K562 (cell line): ENCODE measurements around the gene OXNAD1. TPM values are rescaled to one million over a fixed set of nuclear protein-coding genes. Genes with fewer than 3 reads are reported as not detected.
A peak's percentile ranks its signal among the peaks of the same experiment; 100 is the strongest.

Source experiments
- ATAC-seq: fragments of 200-7000 bp; cut with Tn5 transposase; 3 replicates; pipeline ENCODE4 v1.9.1; 2020; ENCODE audit warnings: moderate library complexity
- BruUV-seq: library from RNA; stranded (reverse); fragments of 400-500 nt; replicated peaks from 2 replicates; lab custom pipeline; 2021; lab: Mats Ljungman, UMichigan
- CTCF ChIA-PET: fragments of 300-600 bp; formaldehyde crosslinking; extraction: SDS; loops from one replicate; lab custom pipeline; 2021; ENCODE audit warnings: low intra/inter-chr PET ratio; lab: Yijun Ruan, JAX
- POLR2A ChIA-PET: fragments of 300-600, 350-650 bp; sonication (Branson Sonifier 250); formaldehyde crosslinking; extraction: SDS; loops from one replicate; lab custom pipeline; 2021; ENCODE audit warnings: antibody characterized with exemption, inconsistent platforms; lab: Yijun Ruan, JAX
- DNase-seq, 4 experiments: peaks; one replicate each; pipeline versions ENCODE4 v3.0.0 to v3.0.0-alpha.2; 2011 to 2018; ENCODE audit warnings: low spot score in 3 of 4, mixed read lengths in 3 of 4; ENCODE audit errors: extremely low read depth in 1 of 4
- FAIRE-seq: peaks from 2 replicates; lab custom pipeline; 2011; peaks lifted over from hg19 to GRCh38; lab: Jason Lieb, UNC
- H2AFZ ChIP-seq: 2 replicates; pipeline ENCODE4 v1.6.0; 2011; ENCODE audit warnings: low read depth, low read length, control low read depth, inconsistent platforms
- H3K27ac ChIP-seq: fragments of 200-600 bp; 3 replicates; pipeline ENCODE4 v1.8.0; 2011; ENCODE audit warnings: low read depth, mild to moderate bottlenecking, control low read depth, inconsistent platforms, low read length, moderate library complexity, mixed read lengths; ENCODE audit errors: extremely low read depth
- H3K27me3 ChIP-seq, 2 experiments: fragments of 300-600 bp in 1 of 2; 2 replicates in 1 of 2; 3 replicates in 1 of 2; pipeline versions ENCODE4 v1.6.0 to v1.8.0; 2011; ENCODE audit warnings: inconsistent platforms in 2 of 2, low read length in 2 of 2, mild to moderate bottlenecking in 1 of 2, mixed read lengths in 1 of 2, moderate library complexity in 1 of 2; ENCODE audit not compliant: control insufficient read depth in 2 of 2, insufficient read depth in 2 of 2
- H3K36me3 ChIP-seq: fragments of 300-600 bp; 3 replicates; pipeline ENCODE4 v1.8.0; 2011; ENCODE audit warnings: mild to moderate bottlenecking, low read length, inconsistent platforms; ENCODE audit not compliant: control insufficient read depth, insufficient read depth
- H3K4me1 ChIP-seq, 2 experiments: fragments of 200-600 bp in 1 of 2; replicated peaks in 1 of 2; 2 replicates in 1 of 2; 3 replicates in 1 of 2; pipeline versions ENCODE4 v1.5.1 to v1.8.0; 2011; ENCODE audit warnings: inconsistent platforms in 2 of 2, low read length in 2 of 2, mild to moderate bottlenecking in 1 of 2, mixed read lengths in 1 of 2, moderate library complexity in 1 of 2; ENCODE audit not compliant: control insufficient read depth in 2 of 2, insufficient read depth in 2 of 2
- H3K4me2 ChIP-seq: 2 replicates; pipeline ENCODE4 v1.6.1; 2011; ENCODE audit warnings: low read length, control low read depth, inconsistent platforms, mixed read lengths; ENCODE audit not compliant: insufficient read depth
- H3K4me3 ChIP-seq: fragments of 200-600 bp; sonication (generic), shearing (Covaris generic); 2 replicates; pipeline ENCODE4 v1.5.1; 2016; ENCODE audit warnings: control low read depth, inconsistent platforms
- H3K79me2 ChIP-seq: fragments of 200-600 bp; 3 replicates; pipeline ENCODE4 v1.8.0; 2011; ENCODE audit warnings: low read length, inconsistent platforms; ENCODE audit not compliant: control insufficient read depth, insufficient read depth
- H3K9ac ChIP-seq, 2 experiments: 2 replicates each; pipeline versions ENCODE4 v1.6.0 to v1.6.1; 2011; ENCODE audit warnings: low read depth in 2 of 2, low read length in 2 of 2, control low read depth in 1 of 2, inconsistent platforms in 1 of 2, mild to moderate bottlenecking in 1 of 2, mixed read lengths in 1 of 2; ENCODE audit not compliant: insufficient read depth in 1 of 2
- H3K9me1 ChIP-seq: one replicate; pipeline ENCODE4 v1.6.0; 2011; ENCODE audit warnings: inconsistent platforms, mild to moderate bottlenecking, low read length, moderate library complexity; ENCODE audit not compliant: control insufficient read depth, insufficient read depth
- H3K9me3 ChIP-seq: replicated peaks from 2 replicates; pipeline ENCODE4 v1.5.1; 2011; ENCODE audit warnings: low read depth, low read length, inconsistent platforms; ENCODE audit not compliant: control insufficient read depth, insufficient read depth
- H4K20me1 ChIP-seq: replicated peaks from 2 replicates; pipeline ENCODE4 v1.6.1; 2011; ENCODE audit warnings: low read length, inconsistent platforms, mixed read lengths; ENCODE audit not compliant: control insufficient read depth, insufficient read depth
- BMI1 ChIP-seq: fragments of 150-350 bp; IDR thresholded peaks from 2 replicates; pipeline ENCODE4 v1.6.1; 2014; ENCODE audit warnings: low read length
- CHD4 ChIP-seq: fragments of 200-600 bp; sonication (generic); IDR thresholded peaks from 3 replicates; pipeline ENCODE4 v1.6.1; 2012; ENCODE audit warnings: low read depth, mild to moderate bottlenecking, mixed read lengths, low read length, inconsistent platforms; ENCODE audit not compliant: insufficient read depth, insufficient replicate concordance, poor library complexity, severe bottlenecking
- DIDO1 ChIP-seq: fragments of 450-650 bp; IDR thresholded peaks from 2 replicates; pipeline ENCODE4 v1.6.1; 2016; ENCODE audit warnings: low read depth, missing biosample characterization, missing genetic modification characterization
- KAT2B ChIP-seq: IDR thresholded peaks from one replicate; pipeline ENCODE4 v1.6.1; 2012; ENCODE audit warnings: low read depth, mild to moderate bottlenecking, control low read depth, inconsistent platforms, low read length, moderate library complexity
- MAFF ChIP-seq: IDR thresholded peaks from 2 replicates; pipeline ENCODE4 v1.6.1; 2012; ENCODE audit warnings: low read length, improper control_type of control experiment
- PYGO2 ChIP-seq: fragments of 450-650 bp; IDR thresholded peaks from 2 replicates; pipeline ENCODE4 v1.6.1; 2016; ENCODE audit warnings: mild to moderate bottlenecking, missing genetic modification characterization, moderate library complexity, missing compliant biosample characterization
- SRSF9 ChIP-seq: fragments of 200-400 bp; formaldehyde crosslinking; IDR thresholded peaks from 2 replicates; pipeline ENCODE4 v1.6.1; 2017; ENCODE audit warnings: low read depth, low read length, borderline replicate concordance
- STAT5A ChIP-seq: IDR thresholded peaks from 2 replicates; pipeline ENCODE4 v1.6.1; 2012; ENCODE audit warnings: low read length, inconsistent platforms, borderline replicate concordance
- TEAD2 ChIP-seq: fragments of 450-650 bp; IDR thresholded peaks from 2 replicates; pipeline ENCODE4 v1.6.1; 2016; ENCODE audit warnings: missing genetic modification characterization, control low read depth, missing compliant biosample characterization
- XRCC4 ChIP-seq: IDR thresholded peaks from one replicate; pipeline ENCODE4 v1.6.1; 2011; ENCODE audit not compliant: insufficient read depth, insufficient read length; ENCODE audit errors: extremely low read depth
- ZNF785 ChIP-seq: fragments of 250-450 bp; sonication (Bioruptor Pico); IDR thresholded peaks from 2 replicates; pipeline ENCODE4 v1.4.0; 2020; ENCODE audit warnings: mild to moderate bottlenecking
- WGBS: fragments of 100-300 bp; shearing (Covaris generic); methylation state at CpG from one replicate; pipeline ENCODE4 v1.1.6; 2016; ENCODE audit warnings: low coverage, mixed read lengths; ENCODE audit not compliant: insufficient coverage; ENCODE audit errors: missing lambda C conversion rate; 5-methylcytosine and 5-hydroxymethylcytosine counted together
- in situ Hi-C: fragments of 300-500 bp; cut with MboI; formaldehyde crosslinking; loops from 4 replicates; pipeline ENCODE4 v1.15.0; 2018; ENCODE audit warnings: inconsistent platforms, mixed read lengths
- intact Hi-C: fragments of 100-400 bp; cut with micrococcal nuclease; formaldehyde crosslinking; loops from 2 replicates; pipeline ENCODE4 v1.14.2; 2022
- polyA plus RNA-seq, 8 experiments: library from polyadenylated mRNA; depleted of rRNA in 4 of 8; stranded (reverse) in 5 of 8; unstranded in 3 of 8; fragments of >200 nt; fragmentation: Nextera tagmentation in 2 of 8; fragmentation: Illumina TruSeq in 1 of 8; extraction: Ambion mirVana in 2 of 8; extraction: Trizol in 1 of 8; gene quantifications; 2 replicates each; pipeline versions ENCODE4 v1.2.1 to v1.2.3, GENCODE V29; 2011 to 2014; ENCODE audit warnings: inconsistent platforms in 1 of 8, missing spikeins in 1 of 8
- total RNA-seq, 7 experiments: library from RNA; depleted of rRNA in 6 of 7; stranded (reverse); fragments of >200 nt in 6 of 7; fragmentation: Illumina TruSeq in 2 of 7; extraction: Trizol in 2 of 7; gene quantifications; 2 replicates each; pipeline versions ENCODE4 v1.2.1 to v1.2.3, GENCODE V29; 2011 to 2021; ENCODE audit warnings: low replicate concordance in 1 of 7
- TF ChIP-seq, protein P1 (sequence below): fragments of 250-450 bp; sonication (Bioruptor Pico); IDR thresholded peaks from 2 replicates; pipeline ENCODE4 v1.8.0; 2021; ENCODE audit warnings: moderate library complexity, mild to moderate bottlenecking, inconsistent platforms
- TF ChIP-seq, protein P2 (sequence below): sonication (generic); formaldehyde crosslinking; IDR thresholded peaks from 2 replicates; pipeline ENCODE4 v1.8.1; 2023; ENCODE audit warnings: mild to moderate bottlenecking, missing genetic modification reagents

The OXNAD1 gene
- total and polyA plus RNA-seq, 9 of the 15 experiments (the other 6 are each of a cell fraction or from before 2014, with no cell fraction given), result 12.8 to 44.4 (median 41.1) TPM

DNA sequence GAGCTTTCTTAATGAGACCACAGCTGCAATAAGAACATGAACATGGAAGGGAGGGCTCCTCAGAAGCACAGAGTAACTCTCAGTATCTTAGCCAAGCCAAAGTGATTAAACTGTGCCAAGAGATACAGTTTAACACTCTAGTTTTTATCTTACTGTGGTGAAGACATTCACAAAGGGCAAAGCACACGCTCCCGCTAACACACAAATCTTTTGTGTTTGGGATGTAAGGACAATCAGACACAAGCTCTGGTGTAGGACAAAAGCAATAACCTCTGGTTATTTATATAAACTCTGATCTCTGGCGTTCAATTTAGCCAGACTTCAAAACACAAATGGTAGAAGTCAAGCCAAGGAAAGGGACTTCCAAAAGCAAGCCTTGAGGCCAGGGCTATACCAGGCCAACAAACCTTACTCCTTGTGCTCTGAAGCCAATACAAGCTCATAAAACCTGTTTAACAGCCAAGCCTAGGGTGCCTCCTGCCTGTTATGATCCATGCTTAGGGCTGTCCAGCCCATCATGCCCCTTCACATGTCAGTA is 28.1 kb upstream of the OXNAD1 start:
- Histone ChIP-seq H3K9ac (no peak overlapping the region), H3K9me1 (no peaks in the 10 kb centered on the region), H3K9me3 (no peaks in the 10 kb centered on the region), H4K20me1 (no peaks in the 10 kb centered on the region), H3K79me2 (no peaks in the 10 kb centered on the region), H3K27me3 (peaks cover 0 to 25% of the 10 kb centered on the region in 2 experiments; a peak in 3 of 5 replicates), H3K4me2 (no peak overlapping the region), H3K27ac (no peak overlapping the region), H3K36me3 (no peaks in the 10 kb centered on the region), H3K4me1 (no peaks in the 10 kb centered on the region; a peak in 2 of 5 replicates), H3K4me3 (no peak overlapping the region), H2AFZ (no peak overlapping the region)
- 14% methylated on average over 3 of the region's 3 CpGs for WGBS
- FAIRE-seq (peak; percentile 48), DNase-seq (no peak), ATAC-seq (peak; percentile 27; the same call in 1 of the 3 replicates)
- CTCF ChIA-PET, result no interaction called here
- in situ Hi-C loops (no loop called here), intact Hi-C loops (no loop called here)
- TF ChIP-seq KAT2B, result no peak
- no peak for TF ChIP-seq MAFF
- TF ChIP-seq ZNF785 (CRISPR knock-in tag), result no peak
- POLR2A ChIA-PET, result interaction anchor here (1.5 kb wide), 1 partner anchor 9 kb away, joined by 3 read pairs; no protein-coding TSS in a partner anchor
- no TSS peak for BruUV-seq

DNA sequence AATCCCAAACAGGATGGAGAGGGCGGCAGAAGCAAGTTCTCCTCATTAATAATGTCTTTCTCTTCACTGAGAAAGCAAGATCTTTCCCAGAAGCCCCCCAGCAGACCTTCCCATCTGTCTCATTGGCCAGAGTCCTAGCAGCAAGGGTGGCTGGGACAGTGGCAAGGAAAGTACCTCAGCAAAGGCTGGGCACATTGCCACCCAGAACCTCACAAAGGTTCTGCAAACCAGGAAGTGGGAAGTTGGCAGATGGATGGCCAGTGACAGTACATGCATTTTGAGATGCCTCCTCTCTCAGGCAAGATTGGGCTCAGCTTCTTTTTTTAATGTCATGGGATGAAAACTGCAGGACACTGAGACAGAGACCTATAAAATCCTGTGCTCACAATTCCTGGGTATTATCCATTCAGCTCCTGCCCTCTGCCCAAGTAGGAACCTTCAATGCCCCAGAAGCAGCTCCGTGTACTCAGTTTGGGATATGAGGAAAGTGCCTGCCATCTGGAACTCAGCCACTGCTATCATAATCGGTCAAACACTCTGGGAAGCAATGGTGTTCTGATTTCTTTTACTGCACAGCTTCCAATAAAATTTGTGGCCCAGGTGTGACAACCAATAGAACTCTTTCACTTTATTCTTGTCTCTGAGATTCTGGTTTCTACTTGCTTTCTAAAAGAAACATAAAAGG is 25.8 kb upstream of the OXNAD1 start:
- H3K4me2 ChIP-seq, result no peak overlapping the region
- BruUV-seq, result no TSS peak
- H4K20me1 ChIP-seq, result no peaks in the 10 kb centered on the region
- no peak overlapping the region for H3K4me3 ChIP-seq
- DNase-seq, result no peak
- no peaks in the 10 kb centered on the region for H3K36me3 ChIP-seq
- H3K27ac ChIP-seq, result no peak overlapping the region
- peaks cover 13 to 43% of the 10 kb centered on the region in 2 experiments for H3K27me3 ChIP-seq
- H3K9me1 ChIP-seq, result no peaks in the 10 kb centered on the region
- H3K9me3 ChIP-seq, result no peaks in the 10 kb centered on the region
- in situ Hi-C loops (no loop called here), intact Hi-C loops (no loop called here)
- ChIA-PET CTCF (no interaction called here), POLR2A (no interaction called here)
- H3K79me2 ChIP-seq, result no peaks in the 10 kb centered on the region
- no peaks in the 10 kb centered on the region; a peak in 2 of 5 replicates for H3K4me1 ChIP-seq
- no peak overlapping the region for H2AFZ ChIP-seq
- H3K9ac ChIP-seq, result no peak overlapping the region
- WGBS, result 2% methylated on average over 3 of the region's 3 CpGs
- ATAC-seq, result no peak
- FAIRE-seq, result no peak
- TF ChIP-seq TEAD2 (tag) (no peak), DIDO1 (tag) (no peak), STAT5A (no peak), BMI1 (no peak), CHD4 (no peak), XRCC4 (no peak), MAFF (no peak), SRSF9 (no peak), PYGO2 (tag) (no peak)
- TF ChIP-seq, protein P1, sequence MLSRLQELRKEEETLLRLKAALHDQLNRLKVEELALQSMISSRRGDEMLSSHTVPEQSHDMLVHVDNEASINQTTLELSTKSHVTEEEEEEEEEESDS, result no peak
- TF ChIP-seq, protein P2, sequence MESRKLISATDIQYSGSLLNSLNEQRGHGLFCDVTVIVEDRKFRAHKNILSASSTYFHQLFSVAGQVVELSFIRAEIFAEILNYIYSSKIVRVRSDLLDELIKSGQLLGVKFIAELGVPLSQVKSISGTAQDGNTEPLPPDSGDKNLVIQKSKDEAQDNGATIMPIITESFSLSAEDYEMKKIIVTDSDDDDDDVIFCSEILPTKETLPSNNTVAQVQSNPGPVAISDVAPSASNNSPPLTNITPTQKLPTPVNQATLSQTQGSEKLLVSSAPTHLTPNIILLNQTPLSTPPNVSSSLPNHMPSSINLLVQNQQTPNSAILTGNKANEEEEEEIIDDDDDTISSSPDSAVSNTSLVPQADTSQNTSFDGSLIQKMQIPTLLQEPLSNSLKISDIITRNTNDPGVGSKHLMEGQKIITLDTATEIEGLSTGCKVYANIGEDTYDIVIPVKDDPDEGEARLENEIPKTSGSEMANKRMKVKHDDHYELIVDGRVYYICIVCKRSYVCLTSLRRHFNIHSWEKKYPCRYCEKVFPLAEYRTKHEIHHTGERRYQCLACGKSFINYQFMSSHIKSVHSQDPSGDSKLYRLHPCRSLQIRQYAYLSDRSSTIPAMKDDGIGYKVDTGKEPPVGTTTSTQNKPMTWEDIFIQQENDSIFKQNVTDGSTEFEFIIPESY (CRISPR knock-in tag), result no peak
